HEK293T (cell line): Measurements from ENCODE around the gene CYP2J2.

Experiments
- CTCF ChIA-PET: fragments of 350-600 bp; formaldehyde crosslinking; extraction: SDS; loops from one replicate; lab custom pipeline; 2021; ENCODE audit warnings: antibody characterized with exemption, inconsistent platforms; lab: Yijun Ruan, JAX
- POLR2A ChIA-PET: fragments of 350-600 bp; formaldehyde crosslinking; extraction: SDS; loops from one replicate; lab custom pipeline; 2020; ENCODE audit warnings: antibody characterized with exemption, inconsistent platforms; lab: Yijun Ruan, JAX
- DNase-seq: peaks from one replicate; pipeline ENCODE4 v3.0.0; 2012; ENCODE audit warnings: mixed read lengths; ENCODE audit errors: extremely low spot score
- ARNT ChIP-seq: fragments of 450-650 bp; IDR thresholded peaks from 2 replicates; pipeline ENCODE4 v1.6.1; 2017; ENCODE audit warnings: mild to moderate bottlenecking
- BHLHE40 ChIP-seq: fragments of 450-650 bp; IDR thresholded peaks from 2 replicates; pipeline ENCODE4 v1.6.1; 2016; ENCODE audit warnings: mild to moderate bottlenecking, moderate library complexity, borderline replicate concordance
- CTBP1 ChIP-seq: fragments of 450-650 bp; IDR thresholded peaks from 2 replicates; pipeline ENCODE4 v1.6.1; 2016; ENCODE audit warnings: borderline replicate concordance
- ELF4 ChIP-seq: fragments of 450-650 bp; IDR thresholded peaks from 2 replicates; pipeline ENCODE4 v1.6.1; 2017; ENCODE audit warnings: antibody characterized with exemption
- FOXA1 ChIP-seq: fragments of 450-650 bp; IDR thresholded peaks from 2 replicates; pipeline ENCODE4 v1.6.1; 2016; ENCODE audit warnings: mild to moderate bottlenecking
- FOXK2 ChIP-seq: fragments of 450-650 bp; IDR thresholded peaks from 2 replicates; pipeline ENCODE4 v1.6.1; 2016; ENCODE audit warnings: mild to moderate bottlenecking
- FOXM1 ChIP-seq: fragments of 450-650 bp; IDR thresholded peaks from 2 replicates; pipeline ENCODE4 v1.6.1; 2017; ENCODE audit warnings: mild to moderate bottlenecking, borderline replicate concordance
- HDGF ChIP-seq: fragments of 450-650 bp; IDR thresholded peaks from 2 replicates; pipeline ENCODE4 v1.6.1; 2017; ENCODE audit warnings: antibody characterized with exemption, borderline replicate concordance
- L3MBTL2 ChIP-seq: fragments of 450-650 bp; conservative IDR thresholded peaks from 2 replicates; pipeline ENCODE4 v1.6.1; 2016; ENCODE audit warnings: mild to moderate bottlenecking
- LEF1 ChIP-seq: fragments of 450-650 bp; IDR thresholded peaks from 2 replicates; pipeline ENCODE4 v1.6.1; 2017; ENCODE audit warnings: mild to moderate bottlenecking, borderline replicate concordance
- NFRKB ChIP-seq: fragments of 450-650 bp; IDR thresholded peaks from 2 replicates; pipeline ENCODE4 v1.6.1; 2016; ENCODE audit warnings: mild to moderate bottlenecking, moderate library complexity
- SP1 ChIP-seq: fragments of 450-650 bp; IDR thresholded peaks from 2 replicates; pipeline ENCODE4 v1.6.1; 2017
- SUZ12 ChIP-seq: fragments of 450-650 bp; IDR thresholded peaks from 2 replicates; pipeline ENCODE4 v1.6.1; 2016; ENCODE audit warnings: mild to moderate bottlenecking
- TARDBP ChIP-seq: fragments of 450-650 bp; IDR thresholded peaks from 2 replicates; pipeline ENCODE4 v1.6.1; 2016
- ZNF384 ChIP-seq: fragments of 450-650 bp; IDR thresholded peaks from 2 replicates; pipeline ENCODE4 v1.6.1; 2016
- TF ChIP-seq, protein P1 (sequence below): fragments of 450-650 bp; IDR thresholded peaks from 2 replicates; pipeline ENCODE4 v1.6.1; 2016

The CYP2J2 gene

DNA sequence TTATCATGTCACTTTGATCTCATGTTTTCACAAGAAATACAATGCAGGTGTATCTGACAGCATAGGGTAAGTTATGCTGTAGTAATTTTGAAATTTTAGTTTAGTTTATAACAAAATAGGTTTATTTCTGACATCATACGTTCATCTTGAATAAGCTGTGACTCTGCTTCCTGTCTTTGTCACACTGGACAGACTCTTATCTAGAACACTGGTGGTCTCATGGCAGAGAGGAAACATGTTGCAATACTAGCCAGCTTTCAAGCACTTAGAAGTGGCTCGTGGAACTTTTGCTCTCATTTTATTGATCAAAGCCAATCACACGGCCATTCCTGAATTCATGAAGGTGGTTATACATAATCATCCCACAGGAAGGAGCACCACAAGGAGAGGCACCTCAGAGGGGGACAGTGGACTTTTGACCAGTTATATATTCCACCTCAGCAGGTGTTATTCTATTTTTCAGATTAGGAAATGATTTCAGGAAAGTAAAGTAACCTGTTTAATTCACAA, 46.5 kb downstream of the CYP2J2 start:
- ChIA-PET CTCF (interaction anchor here (0.9 to 6.7 kb wide), 5 partner anchors 64 to 96 kb away, joined by 3 to 86 read pairs (median 4); no protein-coding TSS in a partner anchor), POLR2A (no interaction called here)
- no peak for TF ChIP-seq FOXM1
- no peak for TF ChIP-seq HDGF
- TF ChIP-seq, protein P1, sequence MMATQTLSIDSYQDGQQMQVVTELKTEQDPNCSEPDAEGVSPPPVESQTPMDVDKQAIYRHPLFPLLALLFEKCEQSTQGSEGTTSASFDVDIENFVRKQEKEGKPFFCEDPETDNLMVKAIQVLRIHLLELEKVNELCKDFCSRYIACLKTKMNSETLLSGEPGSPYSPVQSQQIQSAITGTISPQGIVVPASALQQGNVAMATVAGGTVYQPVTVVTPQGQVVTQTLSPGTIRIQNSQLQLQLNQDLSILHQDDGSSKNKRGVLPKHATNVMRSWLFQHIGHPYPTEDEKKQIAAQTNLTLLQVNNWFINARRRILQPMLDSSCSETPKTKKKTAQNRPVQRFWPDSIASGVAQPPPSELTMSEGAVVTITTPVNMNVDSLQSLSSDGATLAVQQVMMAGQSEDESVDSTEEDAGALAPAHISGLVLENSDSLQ: no peak
- TF ChIP-seq TARDBP: no peak
- TF ChIP-seq FOXA1: no peak
- no peak for TF ChIP-seq SP1
- no peak for TF ChIP-seq SUZ12
- TF ChIP-seq ZNF384: no peak
- TF ChIP-seq NFRKB: no peak
- TF ChIP-seq ARNT: no peak
- no peak for TF ChIP-seq BHLHE40
- DNase-seq: no peak

DNA sequence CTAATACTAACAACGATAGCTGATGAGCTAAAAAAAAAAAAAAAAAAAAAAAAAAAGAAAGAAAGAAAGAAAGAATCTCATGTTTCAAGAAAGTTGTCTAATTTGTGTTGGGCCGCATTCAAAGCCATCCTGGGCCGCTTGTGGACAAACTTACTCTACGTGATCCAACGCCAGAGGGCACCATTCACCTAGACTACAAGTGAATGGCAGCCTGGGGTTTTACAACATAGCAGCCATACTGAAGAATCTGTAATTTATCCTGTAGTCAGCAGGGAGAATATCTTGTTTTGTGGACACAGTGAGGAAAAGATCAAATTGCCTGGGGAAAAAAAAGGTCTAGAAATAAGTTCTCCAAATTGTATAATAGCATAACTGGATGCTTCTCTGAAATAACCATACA, 47.0 kb downstream of the CYP2J2 start:
- ChIA-PET CTCF (interaction anchor here (0.6 to 6.7 kb wide), 12 partner anchors 14 to 1744 kb away, joined by 3 to 86 read pairs (median 3); no protein-coding TSS in a partner anchor), POLR2A (interaction anchor here (1.3 kb wide), 1 partner anchor 68 kb away, joined by 3 read pairs; no protein-coding TSS in a partner anchor)
- TF ChIP-seq SP1: no peak
- TF ChIP-seq LEF1: no peak
- TF ChIP-seq ARNT: no peak
- no peak for TF ChIP-seq ELF4
- no peak for TF ChIP-seq SUZ12
- TF ChIP-seq ZNF384: no peak
- TF ChIP-seq FOXA1: no peak
- TF ChIP-seq, protein P1: peak; percentile 86
- no peak for TF ChIP-seq FOXM1
- TF ChIP-seq HDGF: no peak
- no peak for TF ChIP-seq NFRKB
- 0 out of 2 replicates have a peak, but pooled peaks have one; percentile 41 for TF ChIP-seq FOXK2
- peak; percentile 84 for DNase-seq

DNA sequence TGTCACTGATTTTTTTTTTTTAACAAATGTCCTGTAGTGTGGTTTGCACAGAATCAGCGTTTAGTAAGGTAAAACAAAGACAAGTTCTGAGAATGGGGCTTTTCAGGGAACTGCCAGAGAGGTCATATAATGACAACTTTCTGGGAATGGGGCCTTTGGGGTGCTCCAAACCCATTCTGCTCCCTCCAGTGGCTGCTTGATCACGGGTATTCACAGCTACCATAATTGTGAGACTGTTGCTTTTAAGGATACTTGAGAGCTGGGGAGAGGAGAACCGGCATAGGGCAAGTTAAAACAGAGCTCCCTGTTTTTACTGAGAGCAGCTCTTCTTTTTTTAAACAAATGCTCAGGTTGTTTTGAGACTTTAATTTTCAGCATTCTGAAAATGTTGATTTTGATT, 48.2 kb downstream of the CYP2J2 start:
- ChIA-PET POLR2A (interaction anchor here (1.3 kb wide), 1 partner anchor 69 kb away, joined by 3 read pairs; no protein-coding TSS in a partner anchor), CTCF (interaction anchor here (0.6 to 6.7 kb wide), 8 partner anchors 65 to 484 kb away, joined by 3 to 86 read pairs (median 4); no protein-coding TSS in a partner anchor)
- DNase-seq: no peak
- TF ChIP-seq TARDBP (no peak), CTBP1 (no peak), ELF4 (no peak), ARNT (no peak), ZNF384 (no peak), L3MBTL2 (no peak), FOXM1 (no peak), SUZ12 (no peak), FOXA1 (no peak), HDGF (no peak), FOXK2 (no peak), BHLHE40 (no peak), NFRKB (no peak), LEF1 (no peak), SP1 (no peak)
- TF ChIP-seq, protein P1: no peak

DNA sequence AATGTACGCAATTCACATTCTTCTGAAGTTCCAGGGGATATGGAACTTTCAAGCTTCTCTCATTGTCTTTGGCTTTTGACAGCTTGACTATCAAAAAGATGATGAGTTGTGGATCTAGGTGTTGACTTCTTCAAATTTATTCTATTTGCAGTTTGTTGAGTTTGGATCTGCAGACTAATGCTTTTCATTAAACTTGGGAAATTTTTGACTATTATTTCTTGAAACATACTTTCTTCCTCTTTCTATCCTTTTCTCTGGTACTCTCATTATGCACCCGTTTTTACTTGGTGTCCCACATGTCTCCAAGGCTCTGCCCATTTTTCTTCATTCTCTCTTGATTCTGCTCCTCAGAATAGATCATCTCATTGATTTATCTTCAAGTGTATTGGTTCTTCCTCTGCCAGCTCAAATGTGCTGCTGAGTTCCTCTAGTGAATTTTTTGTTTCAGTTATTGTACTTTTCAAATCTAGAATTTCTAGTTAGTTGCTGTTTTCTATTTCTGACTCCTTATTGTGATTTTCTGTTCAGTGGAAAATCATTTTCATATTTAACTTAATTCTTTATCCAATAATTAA, 49.4 kb downstream of the CYP2J2 start:
- CTCF ChIA-PET: interaction anchor here (0.6 to 6.7 kb wide), 2 partner anchors 17 to 69 kb away, joined by 3 to 86 read pairs; no protein-coding TSS in a partner anchor
- POLR2A ChIA-PET: no interaction called here
- TF ChIP-seq ARNT: no peak

DNA sequence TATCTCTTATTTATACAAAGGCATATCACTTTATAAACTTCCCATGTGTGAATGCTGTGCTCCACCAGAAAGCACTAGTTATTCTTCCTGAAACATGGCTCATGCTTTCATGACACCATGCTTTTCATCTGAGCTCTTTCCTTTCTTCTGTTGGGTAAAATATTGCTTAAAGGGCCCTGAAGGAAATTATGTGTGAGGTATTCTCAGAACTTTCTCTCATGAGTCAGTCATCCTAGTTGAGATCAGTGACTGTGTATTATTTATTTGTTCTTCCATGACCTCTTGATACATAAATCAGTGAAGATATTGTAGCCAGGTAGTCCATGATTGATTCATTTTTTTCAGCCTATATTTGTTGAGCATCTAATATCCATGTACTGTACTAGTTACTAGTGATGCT, 54.8 kb downstream of the CYP2J2 start:
- no peak for TF ChIP-seq HDGF
- TF ChIP-seq, protein P1: no peak
- POLR2A ChIA-PET: no interaction called here
- no peak for DNase-seq
- CTCF ChIA-PET: no interaction called here

More for the DNA sequence above, 49.4 kb downstream of the CYP2J2 start:
- no peak for DNase-seq

DNA sequence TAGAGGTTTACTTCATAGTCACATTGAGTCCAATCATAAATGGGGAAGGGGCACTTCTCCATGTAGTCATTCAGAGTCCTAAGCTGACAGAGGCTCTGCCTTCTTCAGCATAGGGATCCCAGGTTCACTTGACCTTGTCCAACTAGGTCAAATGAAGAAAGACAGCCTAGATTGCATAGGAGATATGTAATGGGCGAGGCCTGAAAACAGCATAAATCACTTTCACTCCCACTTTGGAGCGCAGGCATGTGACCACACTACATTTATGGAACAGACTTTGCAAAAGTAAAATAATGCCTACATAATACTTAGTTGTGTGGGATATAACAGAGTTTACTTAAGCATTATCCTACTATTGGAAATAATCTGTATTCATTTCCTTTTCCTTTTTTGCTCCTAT, 60.1 kb downstream of the CYP2J2 start:
- TF ChIP-seq SUZ12 (no peak), SP1 (no peak), FOXA1 (no peak), L3MBTL2 (no peak), ELF4 (no peak), FOXM1 (no peak), ARNT (no peak), CTBP1 (no peak), TARDBP (no peak), NFRKB (no peak), HDGF (no peak), BHLHE40 (no peak), FOXK2 (no peak), LEF1 (no peak), ZNF384 (no peak)
- TF ChIP-seq, protein P1: no peak
- ChIA-PET POLR2A (no interaction called here), CTCF (no interaction called here)
- DNase-seq: no peak
